ENCODE results near the gene KDM4B. TPM values are rescaled to one million over a fixed set of nuclear protein-coding genes. Genes with fewer than 3 reads are reported as not detected.

Gene KDM4B
- total and polyA plus RNA-seq, 9 of the 15 experiments (the other 6 are each of a cell fraction or from before 2014, with no cell fraction given): 0.21 to 29.9 (median 7.3) TPM

GRCh38 chr19:5122121-5122400 lies 153.1 kb downstream of the KDM4B start:
- CTCF ChIA-PET (ENCODE audit: low intra/inter-chr PET ratio): no interaction called here

GRCh38 chr19:5122671-5123409 lies 153.9 kb downstream of the KDM4B start:
- in situ Hi-C loops (cut with MboI) (no loop called here), intact Hi-C loops (cut with micrococcal nuclease) (no loop called here)
- no peaks in the 10 kb centered on the region for H3K79me2 ChIP-seq (ENCODE audit: control insufficient read depth, insufficient read depth, low read length)
- no peaks in the 10 kb centered on the region for H4K20me1 ChIP-seq (replicated peaks; ENCODE audit: control insufficient read depth, insufficient read depth, low read length)
- no peaks in the 10 kb centered on the region for H3K9me3 ChIP-seq (replicated peaks; ENCODE audit: control insufficient read depth, insufficient read depth, low read depth, low read length)
- H3K36me3 ChIP-seq (ENCODE audit: control insufficient read depth, insufficient read depth, low read length): peaks cover 12% of the 10 kb centered on the region; the same call in 2 of the 3 replicates
- no peak overlapping the region for H2AFZ ChIP-seq (ENCODE audit: low read depth, low read length)
- H3K27me3 ChIP-seq (ENCODE audit: control insufficient read depth in 2 of 2, insufficient read depth in 2 of 2, low read length in 2 of 2): no peaks in the 10 kb centered on the region
- 0 out of 4 replicates have a peak overlapping the region, but pooled peaks of 1 of the 2 experiments have one; percentile 48 for H3K9ac ChIP-seq (ENCODE audit: insufficient read depth in 1 of 2, low read depth in 2 of 2, low read length in 2 of 2)
- WGBS (ENCODE audit: insufficient coverage, low coverage, missing lambda C conversion rate): 88% methylated on average over 24 of the region's 30 CpGs
- CTCF ChIA-PET (ENCODE audit: low intra/inter-chr PET ratio): no interaction called here
- H3K4me1 ChIP-seq (replicated peaks in 1 of 2; ENCODE audit: control insufficient read depth in 2 of 2, insufficient read depth in 2 of 2, low read length in 2 of 2): peaks cover 11 to 50% of the 10 kb centered on the region in 2 experiments
- H3K4me2 ChIP-seq (ENCODE audit: insufficient read depth, low read length): no peak overlapping the region
- H3K27ac ChIP-seq (ENCODE audit: extremely low read depth, low read depth, low read length): no peak overlapping the region
- TF ChIP-seq NR0B1 (IDR thresholded peaks at IDR 0.05; ENCODE audit: partially characterized antibody) (no peak), ZFPM2 (CRISPR knock-in tag; IDR thresholded peaks at IDR 0.05) (no peak), HMG20B (CRISPR knock-in tag; IDR thresholded peaks at IDR 0.05) (no peak), CTCF (IDR thresholded peaks at IDR 0.05 in 2 of 3, conservative IDR thresholded peaks at IDR 0.05 in 1 of 3; ENCODE audit: insufficient read depth in 2 of 3, low read depth in 1 of 3, low read length in 3 of 3) (0 out of 6 replicates have a peak, but pooled peaks of 1 of the 3 experiments have one; percentile 2)
- no peaks in the 10 kb centered on the region for H3K9me1 ChIP-seq (ENCODE audit: control insufficient read depth, insufficient read depth, low read length)
- no peak overlapping the region for H3K4me3 ChIP-seq
- no peak for ATAC-seq
- POLR2A ChIA-PET: no interaction called here
- no TSS peak for BruUV-seq (replicated peaks)
- no peak for FAIRE-seq
- no peak for DNase-seq (ENCODE audit: extremely low read depth in 1 of 4, low spot score in 3 of 4)

More at GRCh38 chr19:5122121-5122400, 153.1 kb downstream of the KDM4B start:
- in situ Hi-C loops (cut with MboI): no loop called here
- Histone ChIP-seq H3K4me2 (ENCODE audit: insufficient read depth, low read length) (no peak overlapping the region), H3K9me3 (replicated peaks; ENCODE audit: control insufficient read depth, insufficient read depth, low read depth, low read length) (no peaks in the 10 kb centered on the region), H3K9me1 (ENCODE audit: control insufficient read depth, insufficient read depth, low read length) (no peaks in the 10 kb centered on the region), H3K27me3 (ENCODE audit: control insufficient read depth in 2 of 2, insufficient read depth in 2 of 2, low read length in 2 of 2) (no peaks in the 10 kb centered on the region), H2AFZ (ENCODE audit: low read depth, low read length) (no peak overlapping the region), H3K27ac (ENCODE audit: extremely low read depth, low read depth, low read length) (no peak overlapping the region), H3K9ac (ENCODE audit: insufficient read depth in 1 of 2, low read depth in 2 of 2, low read length in 2 of 2) (no peak overlapping the region), H3K4me1 (replicated peaks in 1 of 2; ENCODE audit: control insufficient read depth in 2 of 2, insufficient read depth in 2 of 2, low read length in 2 of 2) (peaks cover 4 to 44% of the 10 kb centered on the region in 2 experiments; a peak in 4 of 5 replicates), H4K20me1 (replicated peaks; ENCODE audit: control insufficient read depth, insufficient read depth, low read length) (no peaks in the 10 kb centered on the region), H3K4me3 (no peak overlapping the region), H3K36me3 (ENCODE audit: control insufficient read depth, insufficient read depth, low read length) (peaks cover 12% of the 10 kb centered on the region; the same call in 2 of the 3 replicates), H3K79me2 (ENCODE audit: control insufficient read depth, insufficient read depth, low read length) (no peaks in the 10 kb centered on the region)
- no peak for ATAC-seq
- TF ChIP-seq MBD2 (IDR thresholded peaks at IDR 0.05; ENCODE audit: borderline replicate concordance, low read depth) (no peak), ZNF263 (CRISPR knock-in tag; IDR thresholded peaks at IDR 0.05; ENCODE audit: borderline replicate concordance) (no peak)
- POLR2A ChIA-PET: no interaction called here
- FAIRE-seq: no peak
- no TSS peak for BruUV-seq (replicated peaks)
- DNase-seq (ENCODE audit: extremely low read depth in 1 of 4, low spot score in 3 of 4): no peak
- intact Hi-C loops (cut with micrococcal nuclease): no loop called here
- WGBS (ENCODE audit: insufficient coverage, low coverage, missing lambda C conversion rate): 80% methylated on average over 4 of the region's 4 CpGs
